HCT116 (cell line): ENCODE measurements around the gene THAP8. TPM values are rescaled to one million over a fixed set of nuclear protein-coding genes. Genes with fewer than 3 reads are reported as not detected.

ENCODE experiments used
- ATAC-seq: fragments of 200-7000 bp; cut with Tn5 transposase; 2 replicates; pipeline ENCODE4 v1.9.1; 2020; ENCODE audit warnings: mild to moderate bottlenecking, moderate library complexity
- BruUV-seq: library from RNA; stranded (reverse); fragments of 400-500 nt; replicated peaks from 2 replicates; lab custom pipeline; 2021; lab: Mats Ljungman, UMichigan
- CTCF ChIA-PET: fragments of 300-600 bp; sonication (Branson Sonifier 250); formaldehyde crosslinking; loops from one replicate; lab custom pipeline; 2021; ENCODE audit warnings: antibody characterized with exemption; lab: Charles Lee
- POLR2A ChIA-PET: fragments of 300-600, 350-600 bp; sonication (Branson Sonifier 250); formaldehyde crosslinking; loops from one replicate; lab custom pipeline; 2021; ENCODE audit warnings: antibody characterized with exemption; lab: Charles Lee
- RAD21 ChIA-PET, 2 experiments: fragments of 300-600 bp; sonication (Branson Sonifier 250); formaldehyde crosslinking; loops; one replicate each; lab custom pipeline; 2023; ENCODE audit warnings: low total read pairs in 2 of 2; ENCODE audit not compliant: uncharacterized antibody in 2 of 2, unreplicated experiment in 2 of 2, low non-redundant PET in 1 of 2; lab: Charles Lee
- DNase-seq: peaks from one replicate; pipeline ENCODE4 v3.0.0-alpha.2; 2010; ENCODE audit warnings: low read depth, low spot score
- H2AFZ ChIP-seq: fragments of 200-600 bp; shearing (Covaris generic), sonication (generic); 2 replicates; pipeline ENCODE4 v1.6.1; 2017; ENCODE audit warnings: low read depth, mixed run types, mixed read lengths, antibody characterized with exemption, low read length; ENCODE audit not compliant: poor library complexity, severe bottlenecking
- H3K27ac ChIP-seq: 2 replicates; pipeline ENCODE4 v1.5.1; 2012; ENCODE audit warnings: low read depth, low read length
- H3K27me3 ChIP-seq: fragments of 200-600 bp; sonication (generic); 2 replicates; pipeline ENCODE4 v1.6.1; 2016; ENCODE audit warnings: mixed run types, low read length, mixed read lengths; ENCODE audit not compliant: insufficient read depth
- H3K36me3 ChIP-seq, 2 experiments: fragments of 200-500 bp in 1 of 2; fragments of 200-600 bp in 1 of 2; sonication (Bioruptor generic) in 1 of 2; sonication (generic) in 1 of 2; 2 replicates each; pipeline versions ENCODE4 v1.5.1 to v1.6.1; 2014 to 2016; ENCODE audit warnings: low read length in 2 of 2, inconsistent platforms in 1 of 2, mixed read lengths in 1 of 2, mixed run types in 1 of 2; ENCODE audit not compliant: insufficient read depth in 2 of 2, control insufficient read depth in 1 of 2
- H3K4me1 ChIP-seq, 2 experiments: fragments of 200-600 bp in 1 of 2; sonication (generic) in 1 of 2; 2 replicates each; pipeline versions ENCODE4 v1.5.1 to v1.6.1; 2012 to 2017; ENCODE audit warnings: low read length in 2 of 2, inconsistent platforms in 1 of 2, mild to moderate bottlenecking in 1 of 2, mixed read lengths in 1 of 2, mixed run types in 1 of 2, moderate library complexity in 1 of 2; ENCODE audit not compliant: insufficient read depth in 2 of 2, control insufficient read depth in 1 of 2
- H3K4me2 ChIP-seq: fragments of 200-600 bp; sonication (generic); 2 replicates; pipeline ENCODE4 v1.6.1; 2017; ENCODE audit warnings: mixed run types, low read length, mixed read lengths
- H3K4me3 ChIP-seq, 2 experiments: fragments of 200-600 bp in 1 of 2; sonication (generic) in 1 of 2; replicated peaks in 1 of 2; 2 replicates each; pipeline ENCODE4 v1.5.1; 2011 to 2016; ENCODE audit warnings: low read length in 2 of 2, control low read depth in 1 of 2, low read depth in 1 of 2, mild to moderate bottlenecking in 1 of 2, mixed read lengths in 1 of 2, mixed run types in 1 of 2
- H3K79me2 ChIP-seq: fragments of 200-600 bp; sonication (generic); 2 replicates; pipeline ENCODE4 v1.6.1; 2017; ENCODE audit warnings: mild to moderate bottlenecking, mixed run types, low read length, moderate library complexity, mixed read lengths; ENCODE audit not compliant: insufficient read depth
- H3K9ac ChIP-seq: fragments of 200-600 bp; sonication (generic); 2 replicates; pipeline ENCODE4 v1.6.1; 2016; ENCODE audit warnings: low read length, mixed read lengths
- H3K9me2 ChIP-seq: fragments of 200-600 bp; sonication (generic), shearing (Covaris generic); 2 replicates; pipeline ENCODE4 v1.6.1; 2017; ENCODE audit warnings: mixed run types, mild to moderate bottlenecking, moderate library complexity; ENCODE audit not compliant: insufficient read depth
- H3K9me3 ChIP-seq, 2 experiments: fragments of 200-500 bp in 1 of 2; fragments of 200-600 bp in 1 of 2; sonication (Bioruptor generic) in 1 of 2; sonication (generic) in 1 of 2; 2 replicates each; pipeline ENCODE4 v1.6.1; 2014 to 2017; ENCODE audit warnings: low read length in 2 of 2, mixed read lengths in 2 of 2, inconsistent platforms in 1 of 2, low read depth in 1 of 2, mild to moderate bottlenecking in 1 of 2, mixed run types in 1 of 2, moderate library complexity in 1 of 2; ENCODE audit not compliant: control insufficient read depth in 1 of 2, insufficient read depth in 1 of 2
- H4K20me1 ChIP-seq: fragments of 200-600 bp; sonication (generic), shearing (Covaris generic); 2 replicates; pipeline ENCODE4 v1.6.1; 2017; ENCODE audit warnings: mixed run types, mild to moderate bottlenecking, moderate library complexity; ENCODE audit not compliant: insufficient read depth
- ATF3 ChIP-seq: IDR thresholded peaks from 2 replicates; pipeline ENCODE4 v1.6.1; 2012
- CBX3 ChIP-seq: IDR thresholded peaks from 2 replicates; pipeline ENCODE4 v1.6.1; 2012; ENCODE audit warnings: low read depth
- CEBPB ChIP-seq: IDR thresholded peaks from 2 replicates; pipeline ENCODE4 v1.6.1; 2012; ENCODE audit warnings: low read depth
- CTCF ChIP-seq, 3 experiments: fragments of 200-600 bp in 1 of 3; sonication (generic) in 1 of 3; IDR thresholded peaks in 2 of 3; conservative IDR thresholded peaks in 1 of 3; 2 replicates each; pipeline ENCODE4 v1.5.1; 2012 to 2017; ENCODE audit warnings: low read depth in 2 of 3, low read length in 2 of 3, antibody characterized with exemption in 1 of 3, borderline replicate concordance in 1 of 3, control low read depth in 1 of 3, mild to moderate bottlenecking in 1 of 3, mixed read lengths in 1 of 3, mixed run types in 1 of 3, moderate library complexity in 1 of 3; ENCODE audit not compliant: insufficient read depth in 1 of 3
- ELF1 ChIP-seq: IDR thresholded peaks from 2 replicates; pipeline ENCODE4 v1.6.1; 2012; ENCODE audit warnings: low read depth, borderline replicate concordance
- EZH2 ChIP-seq: fragments of 200-600 bp; sonication (generic); IDR thresholded peaks from 2 replicates; pipeline ENCODE4 v1.6.1; 2017; ENCODE audit warnings: antibody characterized with exemption, mixed run types
- EZH2phosphoT487 ChIP-seq: fragments of 200-600 bp; IDR thresholded peaks from 2 replicates; pipeline ENCODE4 v1.6.1; 2018; ENCODE audit warnings: antibody characterized with exemption, borderline replicate concordance
- FOSL1 ChIP-seq: IDR thresholded peaks from 2 replicates; pipeline ENCODE4 v1.6.1; 2012; ENCODE audit warnings: low read depth
- JUND ChIP-seq: IDR thresholded peaks from 2 replicates; pipeline ENCODE4 v1.6.1; 2012
- MAX ChIP-seq: IDR thresholded peaks from 2 replicates; pipeline ENCODE4 v1.6.1; 2012
- POLR2A ChIP-seq: IDR thresholded peaks from 2 replicates; pipeline ENCODE4 v1.7.0; 2011; ENCODE audit warnings: borderline replicate concordance; ENCODE audit not compliant: insufficient read depth, insufficient read length; ENCODE audit errors: extremely low read depth
- POLR2AphosphoS5 ChIP-seq: IDR thresholded peaks from 2 replicates; pipeline ENCODE4 v1.6.1; 2011; ENCODE audit warnings: mild to moderate bottlenecking, low read depth, low read length, moderate library complexity
- RAD21 ChIP-seq: IDR thresholded peaks from 2 replicates; pipeline ENCODE4 v1.6.1; 2012; ENCODE audit warnings: low read depth, mild to moderate bottlenecking
- SIN3A ChIP-seq: IDR thresholded peaks from 2 replicates; pipeline ENCODE4 v1.6.1; 2012; ENCODE audit warnings: low read depth
- SP1 ChIP-seq: IDR thresholded peaks from 2 replicates; pipeline ENCODE4 v1.6.1; 2012; ENCODE audit warnings: low read depth
- SRF ChIP-seq: IDR thresholded peaks from 2 replicates; pipeline ENCODE4 v1.6.1; 2012; ENCODE audit warnings: low read depth
- YY1 ChIP-seq: IDR thresholded peaks from 2 replicates; pipeline ENCODE4 v1.6.1; 2011; ENCODE audit warnings: low read length, low read depth, moderate library complexity, mild to moderate bottlenecking; ENCODE audit not compliant: insufficient replicate concordance; ENCODE audit errors: extremely low read depth
- ZBTB33 ChIP-seq: IDR thresholded peaks from 2 replicates; pipeline ENCODE4 v1.6.1; 2011; ENCODE audit warnings: mild to moderate bottlenecking, low read length, moderate library complexity; ENCODE audit not compliant: insufficient replicate concordance; ENCODE audit errors: extremely low read depth
- ZFX ChIP-seq: fragments of 450-650 bp; IDR thresholded peaks from 2 replicates; pipeline ENCODE4 v1.6.1; 2017
- ZNF274 ChIP-seq: fragments of 200-500 bp; sonication (Bioruptor generic); IDR thresholded peaks from 2 replicates; pipeline ENCODE4 v1.6.1; 2014; ENCODE audit warnings: mild to moderate bottlenecking, low read depth, low read length, inconsistent platforms
- intact Hi-C: fragments of 100-400 bp; cut with micrococcal nuclease; formaldehyde crosslinking; loops from 2 replicates; pipeline ENCODE4 v1.10.0; 2022
- total RNA-seq: library from RNA; stranded (reverse); gene quantifications from one replicate; pipeline ENCODE4 v1.2.1, GENCODE V29; 2021; ENCODE audit not compliant: unreplicated experiment

Gene THAP8
- total RNA-seq, 1 experiment from 2014 or later = 1.7 TPM

- Histone ChIP-seq H4K20me1 (no peaks in the 10 kb centered on the region), H3K9ac (peak within 1 kb of the TSS; percentile 73), H2AFZ (no peak within 1 kb of the TSS), H3K9me3 (no peaks in the 10 kb centered on the region), H3K4me3 (peak within 1 kb of the TSS; percentile 51 to 74), H3K36me3 (peaks cover 2 to 3% of the 10 kb centered on the region in 2 experiments; a peak in 2 of 4 replicates), H3K79me2 (peaks cover 33% of the 10 kb centered on the region), H3K27me3 (no peaks in the 10 kb centered on the region), H3K4me2 (peak within 1 kb of the TSS; percentile 94), H3K4me1 (peaks cover 19 to 43% of the 10 kb centered on the region in 2 experiments), H3K27ac (peak within 1 kb of the TSS; percentile 95), H3K9me2 (no peaks in the 10 kb centered on the region)
- DNase-seq (peak; percentile 83), ATAC-seq (peak; percentile 81)
- intact Hi-C loops = loop anchor here (10.0 kb wide), 1 partner anchor 170 kb away; no protein-coding TSS in a partner anchor
- POLR2A ChIA-PET = interaction anchor here (0.8 to 1.6 kb wide), 2 partner anchors 10 to 60 kb away, joined by 3 read pairs; partner anchors contain the start of gene POLR2I
- BruUV-seq = TSS peak; percentile 56
- RAD21 ChIA-PET = interaction anchor here in 1 of 2 experiments (0.7 kb wide), 1 partner anchor 176 kb away, joined by 5 read pairs; no protein-coding TSS in a partner anchor
- CTCF ChIA-PET = no interaction called here
- TF ChIP-seq ATF3 (no peak), CBX3 (no peak), FOSL1 (no peak), CTCF (IDR thresholded peaks at IDR 0.05 in 2 of 3, conservative IDR thresholded peaks at IDR 0.05 in 1 of 3; ENCODE audit: borderline replicate concordance in 1 of 3, insufficient read depth in 1 of 3, low read depth in 2 of 3, low read length in 2 of 3) (no peak), SRF (no peak), EZH2phosphoT487 (no peak), SP1 (peak; percentile 78), POLR2AphosphoS5 (peak; percentile 52), ELF1 (no peak), RAD21 (no peak), MAX (peak; percentile 7; the same call in 1 of the 2 replicates), ZNF274 (no peak), SIN3A (peak; percentile 88; the same call in 1 of the 2 replicates), JUND (no peak), EZH2 (no peak), ZFX (no peak), YY1 (no peak), CEBPB (no peak), POLR2A (peak; percentile 25), ZBTB33 (no peak)
Measured at GRCh38 chr19:36054733-36055686, 925 bp upstream of the THAP8 start, which contains the start of gene WDR62. TSS of gene WDR62 (plus strand) at chr19:36054897. CDS start at chr19:36054972, 75 bp downstream.
